Sigmoid colon (tissue), 4 donors: ENCODE results near the gene CWC27.

Experiments used
- EP300 ChIP-seq, 4 donors: sonication (generic); formaldehyde crosslinking; IDR thresholded peaks; one replicate each; pipeline ENCODE4 v1.6.1; 2017; ENCODE audit warnings: antibody characterized with exemption in 4 of 4
- POLR2A ChIP-seq, 2 donors: fragments of 450-650 bp; IDR thresholded peaks; one replicate each; pipeline ENCODE4 v1.6.1; 2016; ENCODE audit warnings: antibody characterized with exemption in 2 of 2, mild to moderate bottlenecking in 2 of 2, moderate library complexity in 2 of 2
- POLR2AphosphoS5 ChIP-seq, 4 donors: sonication (generic); formaldehyde crosslinking; IDR thresholded peaks; one replicate each; pipeline ENCODE4 v1.6.1; 2017; ENCODE audit warnings: antibody characterized with exemption in 4 of 4
- TF ChIP-seq, protein P1 (sequence below), 4 experiments: fragments of 450-650 bp in 3 of 4; fragments of 200-600 bp in 1 of 4; IDR thresholded peaks; one replicate each; pipeline ENCODE4 v1.5.1; 2016 to 2019; ENCODE audit warnings: antibody characterized with exemption in 4 of 4, mild to moderate bottlenecking in 3 of 4, moderate library complexity in 2 of 4

DNA sequence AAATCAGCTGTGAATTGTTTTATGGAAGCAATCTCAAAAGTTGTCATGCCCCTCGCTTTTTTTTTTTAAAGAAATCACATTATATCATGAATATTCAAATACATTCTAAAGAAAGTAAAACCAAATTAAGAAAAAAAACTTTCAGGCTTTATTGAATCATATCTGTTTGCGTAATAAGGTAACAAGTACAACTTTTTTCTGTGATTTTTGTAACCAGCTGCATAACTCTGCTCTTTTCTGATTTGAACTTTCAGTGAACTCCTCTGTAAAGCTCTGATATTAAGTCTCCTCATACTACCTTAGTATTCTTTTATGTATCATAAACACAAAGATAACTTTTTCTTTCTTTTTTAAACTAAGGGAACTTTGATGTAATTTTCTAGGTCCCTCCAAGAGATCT lies 65.3 kb downstream of the CWC27 start:
- TF ChIP-seq, protein P1, sequence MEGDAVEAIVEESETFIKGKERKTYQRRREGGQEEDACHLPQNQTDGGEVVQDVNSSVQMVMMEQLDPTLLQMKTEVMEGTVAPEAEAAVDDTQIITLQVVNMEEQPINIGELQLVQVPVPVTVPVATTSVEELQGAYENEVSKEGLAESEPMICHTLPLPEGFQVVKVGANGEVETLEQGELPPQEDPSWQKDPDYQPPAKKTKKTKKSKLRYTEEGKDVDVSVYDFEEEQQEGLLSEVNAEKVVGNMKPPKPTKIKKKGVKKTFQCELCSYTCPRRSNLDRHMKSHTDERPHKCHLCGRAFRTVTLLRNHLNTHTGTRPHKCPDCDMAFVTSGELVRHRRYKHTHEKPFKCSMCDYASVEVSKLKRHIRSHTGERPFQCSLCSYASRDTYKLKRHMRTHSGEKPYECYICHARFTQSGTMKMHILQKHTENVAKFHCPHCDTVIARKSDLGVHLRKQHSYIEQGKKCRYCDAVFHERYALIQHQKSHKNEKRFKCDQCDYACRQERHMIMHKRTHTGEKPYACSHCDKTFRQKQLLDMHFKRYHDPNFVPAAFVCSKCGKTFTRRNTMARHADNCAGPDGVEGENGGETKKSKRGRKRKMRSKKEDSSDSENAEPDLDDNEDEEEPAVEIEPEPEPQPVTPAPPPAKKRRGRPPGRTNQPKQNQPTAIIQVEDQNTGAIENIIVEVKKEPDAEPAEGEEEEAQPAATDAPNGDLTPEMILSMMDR (IDR thresholded peaks at IDR 0.05), result no peak
- TF ChIP-seq POLR2AphosphoS5 (IDR thresholded peaks at IDR 0.05) (no peak), POLR2A (IDR thresholded peaks at IDR 0.05) (no peak), EP300 (IDR thresholded peaks at IDR 0.05) (no peak)
